ENCODE data around the gene NRN1. TPM values are rescaled to one million over a fixed set of nuclear protein-coding genes. Genes with fewer than 3 reads are reported as not detected.

The NRN1 gene
- total and polyA plus RNA-seq, 10 of the 15 experiments (the other 5 are each of a cell fraction or from before 2014, with no cell fraction given), result 0.13 to 22.6 (median 0.23) TPM; not detected in 1

GRCh38 chr6:6026513-6027205 lies 19.9 kb upstream of the NRN1 start (continued):
- TF ChIP-seq NKRF (conservative IDR thresholded peaks at IDR 0.05) (no peak), SIX5 (IDR thresholded peaks at IDR 0.05; ENCODE audit: low read depth, low read length, severe bottlenecking) (no peak), ZNF687 (IDR thresholded peaks at IDR 0.05) (no peak)

- FAIRE-seq (no peak), ATAC-seq (no peak), DNase-seq (ENCODE audit: low read depth, low spot score) (no peak)
- RAD21 ChIA-PET (ENCODE audit: unreplicated experiment), result no interaction called here
- no TSS peak for BruUV-seq (replicated peaks)
- Histone ChIP-seq H2AFZ (ENCODE audit: control insufficient read depth, low read depth, low read length) (no peak overlapping the region), H3K36me3 (ENCODE audit: control insufficient read depth in 2 of 2, insufficient read depth in 2 of 2, low read length in 1 of 2) (no peaks in the 10 kb centered on the region), H3K9me3 (replicated peaks; ENCODE audit: control insufficient read depth, insufficient read depth, low read length) (no peaks in the 10 kb centered on the region), H3K4me3 (no peak overlapping the region), H3K27ac (ENCODE audit: control insufficient read depth, insufficient read depth) (no peak overlapping the region), H3K4me2 (ENCODE audit: control insufficient read depth, insufficient read depth) (no peak overlapping the region), H3K79me2 (ENCODE audit: control insufficient read depth, insufficient read depth, low read length) (no peaks in the 10 kb centered on the region), H3K27me3 (replicated peaks in 1 of 2; ENCODE audit: control insufficient read depth in 2 of 2, insufficient read depth in 2 of 2, low read length in 1 of 2) (peaks cover 0 to 2% of the 10 kb centered on the region in 2 experiments), H3K4me1 (ENCODE audit: control insufficient read depth, insufficient read depth, low read length) (no peaks in the 10 kb centered on the region), H4K20me1 (ENCODE audit: control insufficient read depth, insufficient read depth) (no peaks in the 10 kb centered on the region), H3K9ac (ENCODE audit: control insufficient read depth, insufficient read depth, low read length) (no peak overlapping the region)
- SMC1A ChIA-PET (ENCODE audit: uncharacterized antibody, unreplicated experiment), result interaction anchor here (0.6 to 1.0 kb wide), 3 partner anchors 14 to 517 kb away, joined by 3 read pairs; no protein-coding TSS in a partner anchor
- POLR2A ChIA-PET, result no interaction called here
- WGBS (ENCODE audit: insufficient coverage, insufficient replicate concordance, low lambda C conversion rate, missing lambda C conversion rate), result 41% methylated on average over 5 of the region's 5 CpGs
- no peak for TF ChIP-seq BACH1 (IDR thresholded peaks at IDR 0.05; ENCODE audit: borderline replicate concordance)
- no peak for TF ChIP-seq USF2 (IDR thresholded peaks at IDR 0.05; ENCODE audit: borderline replicate concordance, low read depth, low read length)
- no peak for TF ChIP-seq BHLHE40 (IDR thresholded peaks at IDR 0.05; ENCODE audit: borderline replicate concordance in 1 of 2, low read depth in 2 of 2, low read length in 1 of 2)
- TF ChIP-seq MYC (IDR thresholded peaks at IDR 0.05; ENCODE audit: insufficient read depth, insufficient read length, insufficient replicate concordance, low read length, severe bottlenecking), result no peak
- CTCF ChIA-PET, result no interaction called here
- intact Hi-C loops (cut with micrococcal nuclease; ENCODE audit: unreplicated experiment) (no loop called here), in situ Hi-C loops (cut with MboI) (no loop called here)
Measured at GRCh38 chr6:6025736-6026135, 19.0 kb upstream of the NRN1 start.
